Right ventricle myocardium inferior (tissue), 1 donor: ENCODE data around the gene SEPTIN11. TPM values are rescaled to one million over a fixed set of nuclear protein-coding genes. Genes with fewer than 3 reads are reported as not detected.

Experiments
- ATAC-seq: fragments of 200-7000 bp; cut with Tn5 transposase; one replicate; pipeline ENCODE4 v1.9.1; 2020; ENCODE audit warnings: mild to moderate bottlenecking, moderate library complexity
- DNase-seq: peaks from one replicate; pipeline ENCODE4 v3.0.0; 2021; ENCODE audit errors: missing footprints
- intact Hi-C: fragments of 100-400 bp; cut with DNase I; formaldehyde crosslinking; loops from one replicate; pipeline ENCODE4 v1.11.0; 2022
- long read RNA-seq: library from polyadenylated mRNA; unstranded; transcript quantifications from one replicate; pipeline ENCODE4 v2.0.0, GENCODE V29; 2021
- total RNA-seq: library from RNA; stranded (reverse); fragmentation: NEBNext Ultra II Directional; extraction: Animal tissue kit (Norgen Biotek cat#: 25700); gene quantifications from one replicate; pipeline ENCODE4 v1.2.1, GENCODE V29; 2021
- donor health status: DM: no; HTN: yes; CAD: no; lungs with severe emphysema.

Gene SEPTIN11
- total RNA-seq = 32.9 TPM
- long read RNA-seq, full-length matches to known transcripts = 3 of 6 reads
- long read RNA-seq, partial matches to known transcripts = 0 of 6 reads
- long read RNA-seq, other reads (novel, unspliced or antisense) = 3 of 6 reads

DNA sequence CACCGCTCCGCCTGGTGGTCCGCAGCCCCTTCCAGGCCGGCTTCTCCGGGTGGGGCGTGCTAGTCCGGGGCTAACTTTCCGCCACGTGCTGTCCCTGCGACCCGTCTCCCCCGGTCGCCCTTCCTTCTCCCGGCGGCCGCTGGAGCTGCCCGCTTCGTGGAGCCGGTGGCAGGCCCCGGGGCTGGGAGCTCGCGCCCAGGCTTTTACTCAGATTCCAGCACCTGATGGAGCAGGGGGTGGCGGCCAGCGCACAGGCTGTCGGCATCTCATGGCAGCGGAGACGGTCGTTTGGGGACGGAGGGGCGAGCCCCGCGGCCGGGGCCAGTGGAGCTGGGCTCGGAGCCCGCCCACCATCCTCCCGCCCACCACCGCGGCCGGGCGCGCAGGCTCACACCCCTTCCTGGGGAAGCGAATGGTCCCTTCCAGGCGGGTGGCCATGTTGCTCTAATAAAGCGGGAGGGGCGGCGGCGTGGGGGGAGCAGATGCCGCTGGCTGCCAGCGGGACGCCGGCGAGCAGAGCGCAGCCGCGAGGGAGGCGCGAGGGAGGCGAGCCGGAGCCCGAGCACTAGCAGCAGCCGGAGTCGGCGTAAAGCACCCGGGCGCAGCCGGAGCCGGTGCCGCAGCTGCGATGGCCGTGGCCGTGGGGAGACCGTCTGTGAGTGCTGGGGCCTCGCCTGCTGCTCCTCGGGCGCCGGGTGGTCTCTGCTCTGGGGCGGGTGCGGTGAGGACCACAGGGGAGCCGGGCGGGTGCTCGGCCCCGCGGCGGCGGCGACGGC lies at the start of gene SEPTIN11:
Gene SEPTIN11 (plus strand): TSS at position 477 of the 776 bp plus-strand sequence. CDS start 152 bp downstream, at position 629.
- DNase-seq = peak; percentile 94
- ATAC-seq = peak; percentile 92
- intact Hi-C loops = loop anchor here (1.0 to 10.0 kb wide), 4 partner anchors 38 to 437 kb away; no protein-coding TSS in a partner anchor

DNA sequence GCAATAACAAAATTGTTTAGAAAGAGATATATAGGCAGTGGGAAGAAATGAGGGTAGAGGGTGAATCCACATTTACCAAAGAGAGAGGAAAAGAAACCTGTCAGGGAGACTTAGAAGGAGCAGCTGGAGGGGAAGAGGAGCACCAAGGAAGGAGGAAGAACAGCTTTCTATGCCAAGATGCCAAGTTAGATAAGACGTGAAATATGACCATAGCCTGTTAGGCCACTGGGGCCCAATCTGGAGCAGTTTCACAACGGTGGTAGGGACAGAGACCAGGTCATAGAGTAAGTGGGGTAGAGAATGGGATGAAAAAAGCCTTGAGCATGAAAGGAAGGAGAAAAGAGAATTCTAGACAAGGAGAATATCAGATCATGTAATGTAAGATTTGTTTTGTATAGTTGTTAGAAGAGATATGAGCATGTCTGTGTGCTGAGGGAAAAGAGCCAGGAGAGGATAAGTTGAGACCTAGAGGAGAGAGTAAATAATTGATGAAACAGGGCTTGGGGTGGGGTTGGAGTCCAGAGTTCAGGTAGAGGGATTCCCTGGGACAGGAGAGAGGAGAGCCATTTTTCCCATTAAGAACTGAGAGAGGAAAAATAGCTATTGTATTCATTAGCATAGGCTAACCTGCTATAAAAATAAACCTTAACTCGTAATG lies 47.2 kb upstream of the SEPTIN11 start:
- ATAC-seq (no peak), DNase-seq (no peak)
- intact Hi-C loops = no loop called here

DNA sequence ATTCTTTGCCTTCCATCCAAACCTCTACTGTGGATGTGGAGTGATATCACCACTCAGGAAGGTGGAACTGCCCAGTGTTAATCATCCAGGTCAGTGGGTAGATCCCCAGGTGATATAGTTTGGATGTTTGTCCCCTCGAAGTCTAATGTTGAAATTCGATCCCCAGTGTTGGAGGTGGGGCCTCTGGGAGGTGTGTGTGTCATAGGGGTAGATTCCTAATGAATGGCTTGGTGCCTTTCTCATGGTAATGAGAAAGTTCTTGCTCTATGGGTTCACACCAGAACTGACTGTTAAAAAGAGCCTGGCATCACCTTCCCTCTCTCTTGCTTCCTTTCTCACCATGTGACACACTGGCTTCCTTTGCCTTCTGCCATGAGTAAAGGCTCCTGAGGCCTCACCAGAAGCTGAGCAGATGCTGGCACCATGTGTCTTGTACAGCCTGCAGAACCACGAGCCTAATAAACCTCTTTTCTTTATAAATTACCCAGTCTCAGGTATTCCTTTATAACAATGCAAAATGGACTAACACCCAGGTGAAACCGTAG lies 44.8 kb upstream of the SEPTIN11 start:
- no peak for ATAC-seq
- no peak for DNase-seq
- intact Hi-C loops = no loop called here

DNA sequence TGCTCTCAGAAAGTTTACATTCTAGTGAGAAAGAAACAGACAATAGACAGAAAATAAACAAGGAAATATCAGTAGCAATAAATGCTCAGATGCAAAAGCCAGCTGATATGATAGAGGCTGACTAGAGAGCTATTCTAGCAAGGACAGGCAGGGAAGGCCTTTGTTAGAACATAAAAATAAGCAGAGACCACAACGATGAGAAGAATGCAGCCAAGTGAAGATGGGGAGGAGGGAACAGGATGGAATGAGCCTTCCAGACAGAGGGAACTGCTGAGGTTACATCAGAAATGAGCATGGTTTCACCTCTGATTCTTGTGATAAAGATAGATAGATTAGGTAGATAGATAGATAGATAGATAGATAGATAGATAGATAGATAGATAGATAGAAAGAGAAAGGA lies 44.0 kb upstream of the SEPTIN11 start:
- no peak for DNase-seq
- intact Hi-C loops = no loop called here
- no peak for ATAC-seq

DNA sequence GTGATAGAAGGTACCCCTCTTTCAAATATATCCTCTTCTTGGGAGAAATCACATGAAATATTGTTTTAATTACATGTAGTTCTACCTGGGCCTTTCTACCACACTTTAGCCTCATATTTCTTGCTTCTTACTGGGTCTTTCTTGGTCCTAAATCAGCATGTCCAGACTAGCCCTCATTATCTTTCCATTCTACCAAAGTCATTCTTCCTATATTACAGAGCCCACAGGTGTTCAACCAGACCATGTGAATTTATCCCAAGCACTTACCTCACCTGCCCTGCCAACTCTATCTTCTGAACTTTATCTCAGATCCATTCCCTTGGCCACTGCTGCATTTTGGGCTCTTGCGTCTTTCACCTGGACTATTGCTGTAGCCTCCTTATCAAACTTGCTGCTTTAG lies 39.8 kb upstream of the SEPTIN11 start:
- ATAC-seq (no peak), DNase-seq (no peak)
- intact Hi-C loops = no loop called here

DNA sequence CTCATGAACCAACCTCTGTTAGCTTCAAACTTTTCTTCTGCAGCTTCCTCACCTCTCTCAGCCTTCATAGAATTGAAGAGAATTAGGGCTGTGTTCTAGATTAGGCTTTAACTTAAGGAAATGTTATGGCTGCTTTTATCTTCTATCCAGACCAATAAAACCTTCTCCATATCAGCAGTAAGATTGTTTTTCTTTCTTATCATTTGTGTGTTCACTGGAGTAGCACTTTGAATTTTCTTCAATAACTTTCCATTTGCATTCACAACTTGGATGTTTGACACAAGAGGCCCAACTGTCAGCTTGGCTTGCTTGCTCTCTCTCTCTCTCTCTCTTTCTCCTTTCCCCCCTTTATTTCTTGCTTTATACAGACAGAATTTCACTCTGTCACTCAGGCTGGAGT lies 28.8 kb upstream of the SEPTIN11 start:
- intact Hi-C loops = no loop called here
- ATAC-seq (no peak), DNase-seq (no peak)

DNA sequence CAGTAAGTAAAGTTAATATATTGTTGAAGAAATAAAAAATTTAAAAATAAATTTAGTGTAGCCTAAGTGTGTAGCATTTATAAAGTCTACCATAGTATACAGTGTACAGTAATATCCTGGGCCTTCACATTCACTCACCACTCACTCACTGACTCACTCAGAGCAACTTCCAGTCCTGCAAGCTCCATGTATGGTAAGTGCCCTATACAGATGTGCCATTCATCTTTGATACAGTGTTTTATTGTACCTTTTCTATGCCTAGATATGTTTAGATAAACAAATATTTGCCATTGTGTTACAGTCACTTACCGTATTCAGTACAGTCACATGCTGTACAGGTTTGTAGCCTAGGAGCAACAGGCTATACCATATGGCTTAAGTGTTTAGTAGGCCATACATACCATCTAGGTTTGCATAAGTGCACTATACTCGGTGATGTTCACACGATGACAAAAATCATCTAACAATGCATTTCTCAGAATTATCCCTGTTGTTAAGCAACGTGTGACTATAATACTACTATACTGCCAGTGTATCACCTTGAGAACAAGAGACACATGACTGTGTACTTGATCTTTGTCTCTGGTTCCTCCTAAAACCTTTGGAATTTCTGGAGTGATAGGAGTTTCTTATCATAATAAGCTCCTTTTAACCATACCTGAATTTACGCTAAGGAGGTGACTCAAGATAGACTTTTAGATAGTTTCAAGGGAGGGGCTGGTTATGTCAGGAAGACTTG lies 25.8 kb upstream of the SEPTIN11 start:
- no peak for DNase-seq
- intact Hi-C loops = no loop called here
- no peak for ATAC-seq

DNA sequence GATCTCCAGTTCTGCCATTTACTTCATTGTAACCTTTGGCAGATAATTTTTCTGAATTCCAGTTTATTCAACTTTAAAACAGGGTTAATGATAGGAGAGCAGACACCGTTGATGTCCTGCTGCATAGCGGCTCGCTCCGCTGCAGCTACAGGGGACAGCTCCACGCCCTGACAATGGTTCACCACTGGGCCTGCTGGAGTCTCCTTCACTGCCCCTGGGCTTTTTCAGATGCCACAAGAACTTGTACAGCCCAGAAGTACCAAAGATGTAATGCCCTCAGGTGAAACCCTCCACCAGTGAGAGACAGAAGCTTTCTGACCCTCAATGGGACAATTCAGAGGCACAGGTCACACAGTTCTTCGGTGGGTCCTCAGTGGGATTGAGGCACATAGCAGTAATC lies 22.7 kb upstream of the SEPTIN11 start:
- intact Hi-C loops = no loop called here
- DNase-seq = no peak
- ATAC-seq = no peak

DNA sequence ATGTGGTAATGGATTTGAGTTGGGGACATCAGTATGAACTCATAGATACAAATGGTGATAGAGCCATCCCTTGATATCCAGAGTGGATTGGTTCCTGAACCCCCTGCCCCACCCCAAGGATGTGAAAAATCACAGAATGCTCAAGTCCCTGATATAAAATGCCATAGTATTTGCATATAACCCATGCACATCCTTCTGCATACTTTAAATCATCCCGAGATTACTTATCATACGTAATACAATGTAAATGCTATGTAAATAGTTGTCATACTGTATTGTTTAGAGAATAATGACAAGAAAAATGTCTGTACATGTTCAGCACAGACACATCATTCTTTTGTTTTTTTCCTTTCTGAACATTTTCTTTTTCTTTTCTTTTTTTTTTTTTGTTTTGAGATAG lies 18.9 kb upstream of the SEPTIN11 start:
- intact Hi-C loops = no loop called here
- no peak for ATAC-seq
- no peak for DNase-seq

DNA sequence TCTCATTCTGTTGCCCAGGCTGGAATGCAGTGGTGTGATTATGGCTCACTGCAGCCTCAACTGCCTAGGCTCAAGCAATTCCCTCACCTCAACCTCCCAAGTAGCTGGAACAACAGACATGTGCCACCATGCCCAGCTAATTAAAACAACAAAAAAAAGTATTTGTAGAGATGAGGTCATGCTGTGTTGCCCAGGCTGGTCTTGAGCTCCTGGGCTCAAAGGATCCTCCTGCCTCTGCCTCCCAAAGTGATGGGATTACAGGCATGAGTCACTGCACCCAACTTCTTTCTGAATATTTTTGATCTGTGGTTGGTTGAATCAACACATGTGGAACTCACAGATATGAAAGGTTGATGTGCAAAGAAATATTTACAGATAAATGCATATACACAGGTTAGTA lies 18.5 kb upstream of the SEPTIN11 start:
- ATAC-seq (no peak), DNase-seq (no peak)
- intact Hi-C loops = no loop called here

DNA sequence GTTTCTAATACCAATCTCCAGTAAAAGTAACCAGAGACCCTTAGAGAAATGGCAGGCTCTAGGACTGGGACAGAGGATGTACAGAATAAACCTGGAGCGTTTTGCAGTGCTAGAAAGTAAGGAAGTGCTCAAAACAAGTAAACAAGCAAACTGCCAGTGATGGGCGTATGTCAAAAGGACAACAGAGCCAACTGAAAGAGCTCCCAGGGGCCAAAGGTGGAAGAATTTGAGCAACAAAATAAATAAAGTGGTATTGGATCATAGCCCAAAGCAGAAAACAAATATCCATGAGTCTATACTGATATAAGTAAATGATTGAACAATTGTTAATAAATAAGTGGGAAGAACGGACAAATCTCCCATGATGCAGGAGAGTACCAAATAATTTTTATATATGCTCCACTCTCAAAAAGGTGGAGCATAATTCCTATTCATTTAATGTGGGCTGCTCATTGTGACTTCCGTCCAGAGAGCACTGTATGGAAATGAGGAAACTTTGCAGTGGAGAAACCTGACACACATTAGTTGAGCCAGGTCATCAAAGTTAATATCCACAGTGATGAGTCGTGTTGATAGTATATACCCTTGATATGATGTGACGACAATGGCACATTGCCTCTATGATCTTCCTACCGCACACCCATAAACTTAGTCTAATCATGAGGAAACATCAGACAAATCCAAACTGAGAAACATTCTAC lies 17.8 kb upstream of the SEPTIN11 start:
- ATAC-seq (no peak), DNase-seq (no peak)
- intact Hi-C loops = no loop called here

DNA sequence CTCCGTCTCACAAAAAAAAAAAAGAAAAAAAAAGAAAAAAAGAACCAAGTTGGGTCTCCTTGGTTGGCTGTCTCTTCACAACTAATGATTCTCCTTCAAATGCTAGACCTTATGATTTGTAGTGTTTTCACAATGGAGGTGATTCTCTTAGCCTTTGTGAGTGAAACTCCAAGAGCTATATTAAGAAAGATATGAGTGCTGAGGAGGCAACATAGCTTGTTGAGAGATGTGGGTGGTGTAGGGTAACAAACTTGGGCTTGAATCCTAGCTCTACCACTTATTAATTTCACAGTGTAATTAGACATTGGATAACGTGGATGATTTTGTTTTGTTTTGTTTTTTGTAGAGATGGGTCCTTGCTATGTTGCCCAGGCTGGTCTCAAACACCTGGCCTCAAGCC lies 10.4 kb upstream of the SEPTIN11 start:
- ATAC-seq (no peak), DNase-seq (no peak)
- intact Hi-C loops = no loop called here

DNA sequence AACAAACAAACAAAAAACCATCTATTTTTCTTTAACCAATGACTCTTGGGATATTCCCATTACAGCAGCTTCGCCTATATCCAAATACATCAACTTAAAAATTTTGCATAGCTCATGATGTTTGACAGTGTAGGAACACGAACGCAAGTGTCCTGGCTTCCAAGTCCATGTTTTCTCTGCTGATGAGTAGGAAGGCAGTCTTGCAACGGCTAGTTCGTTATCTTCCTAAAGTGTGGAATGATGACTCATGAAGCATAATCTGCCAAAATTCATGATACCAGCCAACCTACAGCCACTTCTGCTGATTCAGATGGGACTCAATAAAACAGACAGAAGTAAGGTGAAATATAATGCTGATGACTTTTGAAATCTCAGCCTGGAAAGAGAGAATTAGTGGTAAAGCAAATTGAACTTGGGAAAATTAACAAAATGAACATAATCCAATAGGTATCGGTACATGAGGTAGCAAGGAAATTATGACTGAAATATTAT lies 6.4 kb upstream of the SEPTIN11 start:
- DNase-seq (no peak), ATAC-seq (no peak)
- intact Hi-C loops = loop anchor here (10.0 kb wide), 1 partner anchor 128 kb away; no protein-coding TSS in a partner anchor

DNA sequence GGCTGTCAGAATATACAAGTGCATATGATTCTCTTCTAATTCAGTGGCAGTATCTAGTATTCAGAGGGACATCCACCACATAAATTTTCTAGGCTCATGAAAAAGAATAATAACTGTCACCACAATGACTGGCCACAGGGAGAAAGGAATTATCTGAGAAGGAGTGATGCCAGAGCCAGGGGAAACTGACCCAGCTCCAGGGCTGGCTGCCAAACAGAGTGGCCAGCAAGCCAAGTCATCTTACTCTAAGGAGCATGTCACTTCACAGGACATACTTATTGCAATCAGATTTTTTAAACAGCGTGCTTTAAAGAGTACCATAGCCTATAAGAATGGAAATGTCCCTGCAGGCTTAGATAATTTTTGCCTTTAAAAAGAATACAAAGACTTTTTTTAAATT lies 5.8 kb upstream of the SEPTIN11 start:
- ATAC-seq (no peak), DNase-seq (no peak)
- intact Hi-C loops = loop anchor here (10.0 kb wide), 1 partner anchor 129 kb away; no protein-coding TSS in a partner anchor

DNA sequence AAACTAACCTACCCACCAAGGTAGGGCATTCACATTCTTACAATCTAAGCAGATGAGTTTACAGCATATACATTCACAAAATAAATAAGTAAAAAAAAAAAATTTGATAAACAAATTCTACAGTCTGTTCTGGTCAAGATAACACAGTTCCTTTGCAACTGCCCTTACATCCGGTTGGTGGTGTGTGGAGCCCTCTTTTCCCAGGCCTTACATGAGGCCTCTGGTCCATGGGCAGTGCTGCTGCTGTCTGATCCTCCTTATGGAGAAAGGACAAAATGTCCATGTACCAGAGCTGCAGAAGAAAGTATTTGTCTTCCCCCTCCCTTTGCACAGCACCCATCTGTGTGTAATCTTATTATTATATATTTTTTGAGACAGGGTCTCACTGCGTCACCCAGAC lies 2.2 kb upstream of the SEPTIN11 start:
- no peak for ATAC-seq
- no peak for DNase-seq
- intact Hi-C loops = loop anchor here (5.0 to 10.0 kb wide), 2 partner anchors 133 to 435 kb away; no protein-coding TSS in a partner anchor

DNA sequence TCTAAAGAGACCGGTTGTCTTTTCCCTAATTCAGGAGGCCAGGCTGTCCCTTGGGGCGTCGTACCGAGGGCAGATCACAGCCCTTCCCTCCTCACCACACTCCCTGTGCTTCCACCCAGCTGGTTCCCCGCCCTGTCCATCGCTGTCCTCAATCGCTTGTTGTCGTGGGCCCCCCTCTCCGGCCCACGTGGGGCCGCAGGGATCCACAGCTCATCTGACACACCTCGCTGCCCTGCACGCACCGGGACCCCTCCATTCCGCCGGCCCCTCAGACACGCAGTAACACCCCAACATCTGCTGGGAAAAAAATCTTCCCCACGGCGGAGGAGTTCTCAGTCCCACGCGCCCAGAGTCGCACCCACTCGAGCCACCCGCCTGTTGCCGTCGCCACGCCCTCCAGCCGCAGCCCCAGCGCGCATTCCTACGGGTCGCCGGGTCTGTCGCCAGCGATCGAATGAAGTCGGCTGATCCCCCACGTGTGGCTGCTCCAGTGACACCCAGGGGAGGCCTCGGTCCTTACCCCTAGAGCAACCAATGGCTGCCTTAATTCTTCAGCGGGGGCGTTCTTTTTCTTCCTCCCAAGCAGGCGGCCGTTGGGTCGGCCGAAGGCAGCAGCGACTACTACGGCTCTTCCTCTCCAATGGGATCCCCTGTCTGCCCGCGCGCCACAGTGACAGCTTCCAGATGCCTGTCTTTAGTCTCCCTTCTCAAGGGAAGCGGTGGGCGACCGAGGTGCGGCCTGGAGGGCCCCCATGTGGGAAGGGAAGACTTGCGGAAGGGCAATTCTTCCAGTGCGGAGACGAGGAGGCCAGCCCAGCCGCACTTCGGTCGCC lies 893 bp upstream of the SEPTIN11 start:
- DNase-seq (peak; percentile 86), ATAC-seq (peak; percentile 64)
- intact Hi-C loops = loop anchor here (1.0 to 10.0 kb wide), 3 partner anchors 129 to 436 kb away; no protein-coding TSS in a partner anchor
